Naive thymus-derived CD4-positive, alpha-beta T cell (primary cell): ENCODE data around the gene ST8SIA1. TPM values are rescaled to one million over a fixed set of nuclear protein-coding genes. Genes with fewer than 3 reads are reported as not detected.

Source experiments
- ATAC-seq: fragments of 150-1000 bp; cut with Tn5 transposase; 2 replicates; pipeline ENCODE4 v1.10.0; 2021; ENCODE audit warnings: mild to moderate bottlenecking, moderate library complexity
- CTCF ChIA-PET: fragments of 350-600 bp; sonication (Branson Sonifier 250); formaldehyde crosslinking; loops from one replicate; lab custom pipeline; 2021; ENCODE audit warnings: antibody characterized with exemption; lab: Charles Lee
- POLR2A ChIA-PET: fragments of 350-600 bp; sonication (Branson Sonifier 250); formaldehyde crosslinking; loops from one replicate; lab custom pipeline; 2021; ENCODE audit warnings: antibody characterized with exemption, inconsistent platforms; lab: Charles Lee
- DNase-seq, 9 donors: peaks; one replicate each; pipeline versions ENCODE4 v3.0.0 to v3.0.0-alpha.2; 2020 to 2022; ENCODE audit warnings: mixed read lengths in 1 of 9
- H3K27ac ChIP-seq: one replicate; pipeline ENCODE4 v1.7.0; 2013; ENCODE audit warnings: mild to moderate bottlenecking, low read depth, low read length, moderate library complexity
- H3K27me3 ChIP-seq, 2 donors: one replicate each; pipeline ENCODE4 v1.7.0; 2013; ENCODE audit warnings: low read length in 2 of 2, mild to moderate bottlenecking in 2 of 2, moderate library complexity in 2 of 2; ENCODE audit not compliant: control insufficient read depth in 2 of 2, insufficient read depth in 2 of 2
- H3K36me3 ChIP-seq, 3 experiments: 1 replicate in 2 of 3; 2 replicates in 1 of 3; pipeline ENCODE4 v1.7.0; 2013; ENCODE audit warnings: low read length in 3 of 3, mild to moderate bottlenecking in 3 of 3, moderate library complexity in 1 of 3; ENCODE audit not compliant: insufficient read depth in 3 of 3, control insufficient read depth in 2 of 3
- H3K4me1 ChIP-seq, 2 donors: one replicate each; pipeline ENCODE4 v1.7.0; 2013; ENCODE audit warnings: low read length in 2 of 2, mild to moderate bottlenecking in 2 of 2, moderate library complexity in 1 of 2; ENCODE audit not compliant: control insufficient read depth in 2 of 2, insufficient read depth in 2 of 2
- H3K4me3 ChIP-seq: 2 replicates; pipeline ENCODE4 v1.7.0; 2013; ENCODE audit warnings: mild to moderate bottlenecking, low read length
- H3K9me3 ChIP-seq, 3 experiments: 1 replicate in 2 of 3; 2 replicates in 1 of 3; pipeline ENCODE4 v1.7.0; 2013; ENCODE audit warnings: low read length in 3 of 3; ENCODE audit not compliant: control insufficient read depth in 2 of 3
- H3K27ac Mint-ChIP-seq, 9 donors: one replicate each; pipeline ENCODE4 v1.8.0; 2020 to 2022; ENCODE audit warnings: mixed read lengths in 9 of 9, mild to moderate bottlenecking in 8 of 9, moderate library complexity in 5 of 9, inconsistent platforms in 2 of 9
- H3K27me3 Mint-ChIP-seq, 5 donors: one replicate each; pipeline ENCODE4 v1.8.0; 2021 to 2022; ENCODE audit warnings: mixed read lengths in 5 of 5, mild to moderate bottlenecking in 1 of 5
- H3K36me3 Mint-ChIP-seq, 5 donors: one replicate each; pipeline ENCODE4 v1.8.0; 2020 to 2022; ENCODE audit warnings: mixed read lengths in 5 of 5, mild to moderate bottlenecking in 3 of 5, inconsistent platforms in 1 of 5
- H3K4me1 Mint-ChIP-seq, 7 donors: one replicate each; pipeline ENCODE4 v1.8.0; 2020 to 2022; ENCODE audit warnings: mixed read lengths in 7 of 7, mild to moderate bottlenecking in 3 of 7, inconsistent platforms in 1 of 7
- H3K4me3 Mint-ChIP-seq, 10 donors: one replicate each; pipeline ENCODE4 v1.8.0; 2020 to 2022; ENCODE audit warnings: mild to moderate bottlenecking in 10 of 10, mixed read lengths in 10 of 10, moderate library complexity in 6 of 10, inconsistent platforms in 2 of 10
- H3K9me3 Mint-ChIP-seq, 11 donors: one replicate each; pipeline ENCODE4 v1.8.0; 2020 to 2022; ENCODE audit warnings: mixed read lengths in 11 of 11, mild to moderate bottlenecking in 4 of 11, inconsistent platforms in 1 of 11, moderate library complexity in 1 of 11
- intact Hi-C, 2 donors: fragments of 100-400 bp; cut with micrococcal nuclease; formaldehyde crosslinking; loops; one replicate each; pipeline ENCODE4 v1.15.1; 2023
- polyA plus RNA-seq, 2 donors: library from polyadenylated mRNA; unstranded; fragments of 300-500 nt; fragmentation: Illumina TruSeq; gene quantifications; one replicate each; pipeline ENCODE4 v1.2.3, GENCODE V29; 2021
- total RNA-seq, 6 experiments: library from RNA in 5 of 6; stranded (reverse) in 5 of 6; gene quantifications; 1 replicate in 5 of 6; 2 replicates in 1 of 6; pipeline ENCODE4 v1.2.3 and lab custom pipeline; 2021 to 2026

The ST8SIA1 gene
- total and polyA plus RNA-seq, 7 experiments from 2014 or later, result 0.51 to 6.0 (median 2.7) TPM; not detected in 1

- H3K4me3 ChIP-seq, result no peak overlapping the region
- no peaks in the 10 kb centered on the region for H3K9me3 ChIP-seq
- H3K9me3 Mint-ChIP-seq, result no peaks in the 10 kb centered on the region
- DNase-seq, result no peak
- peaks cover 0 to 5% (median 0%) of the 10 kb centered on the region in 7 donors for H3K4me1 Mint-ChIP-seq
- no peaks in the 10 kb centered on the region for H3K4me1 ChIP-seq
- H3K36me3 ChIP-seq, result no peaks in the 10 kb centered on the region
- H3K27ac ChIP-seq, result no peak overlapping the region
- no peak overlapping the region for H3K4me3 Mint-ChIP-seq
- H3K27ac Mint-ChIP-seq, result no peak overlapping the region
- H3K36me3 Mint-ChIP-seq, result peaks cover 0 to 4% (median 3%) of the 10 kb centered on the region in 5 donors
- CTCF ChIA-PET, result no interaction called here
- H3K27me3 ChIP-seq, result no peaks in the 10 kb centered on the region
- H3K27me3 Mint-ChIP-seq, result peaks cover 0 to 20% (median 8%) of the 10 kb centered on the region in 5 donors
- ATAC-seq, result no peak
- intact Hi-C loops, result no loop called here
- POLR2A ChIA-PET, result no interaction called here
Observed at GRCh38 chr12:22310709-22311108, 23.8 kb downstream of the ST8SIA1 start.

GRCh38 chr12:22310275-22310674 lies 24.2 kb downstream of the ST8SIA1 start:
- Histone ChIP-seq H3K4me1 (no peaks in the 10 kb centered on the region), H3K9me3 (no peaks in the 10 kb centered on the region), H3K27ac (no peak overlapping the region), H3K36me3 (no peaks in the 10 kb centered on the region), H3K27me3 (no peaks in the 10 kb centered on the region), H3K4me3 (no peak overlapping the region)
- Mint-ChIP-seq H3K36me3 (peaks cover 0 to 4% (median 3%) of the 10 kb centered on the region in 5 donors), H3K4me1 (peaks cover 0 to 5% (median 0%) of the 10 kb centered on the region in 7 donors), H3K4me3 (no peak overlapping the region), H3K27ac (no peak overlapping the region), H3K27me3 (peaks cover 0 to 17% (median 6%) of the 10 kb centered on the region in 5 donors), H3K9me3 (no peaks in the 10 kb centered on the region)
- ChIA-PET POLR2A (no interaction called here), CTCF (no interaction called here)
- intact Hi-C loops, result no loop called here
- ATAC-seq, result no peak
- no peak for DNase-seq

- Mint-ChIP-seq H3K4me3 (no peak overlapping the region), H3K27ac (peak overlapping the region in 1 of 9 donors; percentile 14), H3K27me3 (peaks cover 0 to 13% (median 4%) of the 10 kb centered on the region in 5 donors), H3K9me3 (peaks cover 0 to 2% (median 0%) of the 10 kb centered on the region in 11 donors), H3K36me3 (peaks cover 0 to 4% (median 3%) of the 10 kb centered on the region in 5 donors), H3K4me1 (no peaks in the 10 kb centered on the region)
- ChIA-PET CTCF (no interaction called here), POLR2A (interaction anchor here (0.5 kb wide), 1 partner anchor 152 kb away, joined by 4 read pairs; no protein-coding TSS in a partner anchor)
- H3K36me3 ChIP-seq, result no peaks in the 10 kb centered on the region
- no peak overlapping the region for H3K27ac ChIP-seq
- DNase-seq, result no peak
- intact Hi-C loops, result no loop called here
- no peaks in the 10 kb centered on the region for H3K4me1 ChIP-seq
- H3K4me3 ChIP-seq, result no peak overlapping the region
- H3K9me3 ChIP-seq, result no peaks in the 10 kb centered on the region
- ATAC-seq, result no peak
- no peaks in the 10 kb centered on the region for H3K27me3 ChIP-seq
Observed at GRCh38 chr12:22307811-22308210, 26.7 kb downstream of the ST8SIA1 start.

GRCh38 chr12:22306311-22306710 lies 28.2 kb downstream of the ST8SIA1 start:
- ChIA-PET POLR2A (no interaction called here), CTCF (no interaction called here)
- H3K27me3 Mint-ChIP-seq, result peaks cover 0 to 11% (median 4%) of the 10 kb centered on the region in 5 donors
- Histone ChIP-seq H3K27me3 (no peaks in the 10 kb centered on the region), H3K36me3 (no peaks in the 10 kb centered on the region), H3K9me3 (no peaks in the 10 kb centered on the region), H3K4me1 (no peaks in the 10 kb centered on the region), H3K4me3 (no peak overlapping the region), H3K27ac (no peak overlapping the region)
- no peak overlapping the region for H3K27ac Mint-ChIP-seq
- no peak overlapping the region for H3K4me3 Mint-ChIP-seq
- DNase-seq (no peak), ATAC-seq (no peak)
- H3K9me3 Mint-ChIP-seq, result peaks cover 0 to 13% (median 5%) of the 10 kb centered on the region in 11 donors
- H3K4me1 Mint-ChIP-seq, result no peaks in the 10 kb centered on the region
- H3K36me3 Mint-ChIP-seq, result peaks cover 0 to 7% (median 4%) of the 10 kb centered on the region in 5 donors
- intact Hi-C loops, result no loop called here

- Mint-ChIP-seq H3K27me3 (peaks cover 0 to 11% (median 4%) of the 10 kb centered on the region in 5 donors), H3K27ac (no peak overlapping the region), H3K4me3 (no peak overlapping the region), H3K4me1 (no peaks in the 10 kb centered on the region), H3K9me3 (peaks cover 0 to 28% (median 8%) of the 10 kb centered on the region in 11 donors), H3K36me3 (peaks cover 0 to 8% (median 6%) of the 10 kb centered on the region in 5 donors)
- H3K36me3 ChIP-seq, result no peaks in the 10 kb centered on the region
- ChIA-PET POLR2A (no interaction called here), CTCF (interaction anchor here (1.0 kb wide), 1 partner anchor 203 kb away, joined by 4 read pairs; no protein-coding TSS in a partner anchor)
- no peak overlapping the region for H3K4me3 ChIP-seq
- H3K4me1 ChIP-seq, result no peaks in the 10 kb centered on the region
- no peaks in the 10 kb centered on the region for H3K9me3 ChIP-seq
- intact Hi-C loops, result no loop called here
- ATAC-seq, result no peak
- DNase-seq, result no peak
- H3K27me3 ChIP-seq, result no peaks in the 10 kb centered on the region
- no peak overlapping the region for H3K27ac ChIP-seq
Observed at GRCh38 chr12:22304341-22304740, 30.2 kb downstream of the ST8SIA1 start.

GRCh38 chr12:22299294-22299912 lies 35.1 kb downstream of the ST8SIA1 start:
- CTCF ChIA-PET, result no interaction called here
- Mint-ChIP-seq H3K27ac (no peak overlapping the region), H3K4me3 (no peak overlapping the region), H3K36me3 (peaks cover 0 to 8% (median 4%) of the 10 kb centered on the region in 5 donors), H3K27me3 (peaks cover 0 to 9% (median 0%) of the 10 kb centered on the region in 5 donors), H3K9me3 (peaks cover 3 to 45% (median 18%) of the 10 kb centered on the region in 11 donors), H3K4me1 (peaks cover 0 to 1% (median 0%) of the 10 kb centered on the region in 7 donors)
- Histone ChIP-seq H3K9me3 (no peaks in the 10 kb centered on the region), H3K27ac (no peak overlapping the region), H3K4me3 (no peak overlapping the region), H3K36me3 (no peaks in the 10 kb centered on the region), H3K27me3 (no peaks in the 10 kb centered on the region), H3K4me1 (no peaks in the 10 kb centered on the region)
- intact Hi-C loops, result no loop called here
- ATAC-seq (no peak), DNase-seq (no peak)
- POLR2A ChIA-PET, result no interaction called here

GRCh38 chr12:22289250-22289649 lies 45.3 kb downstream of the ST8SIA1 start:
- H3K9me3 ChIP-seq, result no peaks in the 10 kb centered on the region
- peaks cover 10 to 23% (median 15%) of the 10 kb centered on the region in 7 donors for H3K4me1 Mint-ChIP-seq
- no peak overlapping the region for H3K27ac Mint-ChIP-seq

More at GRCh38 chr12:22289250-22289649, 45.3 kb downstream of the ST8SIA1 start:
- no peak overlapping the region for H3K27ac ChIP-seq
- H3K27me3 ChIP-seq, result no peaks in the 10 kb centered on the region
- peaks cover 4 to 19% of the 10 kb centered on the region in 2 donors for H3K4me1 ChIP-seq
- DNase-seq, result no peak
- Mint-ChIP-seq H3K27me3 (peaks cover 0 to 4% (median 0%) of the 10 kb centered on the region in 5 donors), H3K36me3 (no peaks in the 10 kb centered on the region), H3K4me3 (no peak overlapping the region), H3K9me3 (no peaks in the 10 kb centered on the region)
- CTCF ChIA-PET, result no interaction called here
- POLR2A ChIA-PET, result no interaction called here
- no peak for ATAC-seq
- no peaks in the 10 kb centered on the region for H3K36me3 ChIP-seq
- H3K4me3 ChIP-seq, result no peak overlapping the region
- intact Hi-C loops, result no loop called here
